ENCODE results near the gene HS6ST3.

The HS6ST3 gene

GRCh38 chr13:96844195-96844594, 754.3 kb downstream of the HS6ST3 start:
- Histone ChIP-seq H3K4me1 (ENCODE audit: control insufficient read depth, insufficient read depth, low read length, poor library complexity, severe bottlenecking) (no peaks in the 10 kb centered on the region), H3K9me3 (ENCODE audit: control insufficient read depth, low read length) (no peaks in the 10 kb centered on the region), H3K4me3 (ENCODE audit: extremely low read depth, insufficient read depth, low read length, poor library complexity, severe bottlenecking) (no peak overlapping the region), H3K27ac (ENCODE audit: low read depth, low read length, severe bottlenecking) (no peak overlapping the region), H3K36me3 (ENCODE audit: control insufficient read depth, insufficient read depth, low read length) (no peaks in the 10 kb centered on the region)

DNA sequence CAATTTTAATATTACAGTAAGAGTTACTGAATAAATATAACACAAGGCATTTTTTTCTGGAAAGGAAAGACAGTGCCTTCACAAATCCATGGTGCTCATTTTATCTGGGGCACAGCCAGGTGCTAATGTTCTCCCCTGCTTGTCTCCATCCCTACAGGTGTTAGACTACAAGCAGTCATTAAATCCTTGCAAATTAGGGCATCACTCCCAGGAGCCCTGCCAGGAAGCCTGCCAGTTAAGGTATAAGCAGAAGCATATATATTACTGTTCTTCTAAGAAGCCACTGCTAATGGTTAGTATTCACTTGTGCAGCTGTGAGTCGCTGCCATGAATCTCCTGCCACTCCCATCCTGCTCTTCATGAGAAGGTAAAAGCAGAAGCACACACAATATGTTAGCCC, 754.7 kb downstream of the HS6ST3 start:
- Histone ChIP-seq H3K9me3 (ENCODE audit: control insufficient read depth, low read length) (no peaks in the 10 kb centered on the region), H3K36me3 (ENCODE audit: control insufficient read depth, insufficient read depth, low read length) (no peaks in the 10 kb centered on the region), H3K4me3 (ENCODE audit: extremely low read depth, insufficient read depth, low read length, poor library complexity, severe bottlenecking) (no peak overlapping the region), H3K27ac (ENCODE audit: low read depth, low read length, severe bottlenecking) (no peak overlapping the region), H3K4me1 (ENCODE audit: control insufficient read depth, insufficient read depth, low read length, poor library complexity, severe bottlenecking) (no peaks in the 10 kb centered on the region)
- 80 to 89% methylated on average over 1 of the region's 1 CpG for WGBS, 2 experiments (ENCODE audit: insufficient coverage in 2 of 2)

- H3K4me1 ChIP-seq (ENCODE audit: control insufficient read depth, insufficient read depth, low read length, poor library complexity, severe bottlenecking), result no peaks in the 10 kb centered on the region
- WGBS, 2 experiments (ENCODE audit: insufficient coverage in 2 of 2), result 92 to 95% methylated on average over 4 to 5 of the region's 6 CpGs
- no peaks in the 10 kb centered on the region for H3K9me3 ChIP-seq (ENCODE audit: control insufficient read depth, low read length)
- no peak overlapping the region for H3K27ac ChIP-seq (ENCODE audit: low read depth, low read length, severe bottlenecking)
- H3K36me3 ChIP-seq (ENCODE audit: control insufficient read depth, insufficient read depth, low read length), result no peaks in the 10 kb centered on the region
- no peak overlapping the region for H3K4me3 ChIP-seq (ENCODE audit: extremely low read depth, insufficient read depth, low read length, poor library complexity, severe bottlenecking)
Observed at GRCh38 chr13:96848286-96848685, 758.4 kb downstream of the HS6ST3 start.

DNA sequence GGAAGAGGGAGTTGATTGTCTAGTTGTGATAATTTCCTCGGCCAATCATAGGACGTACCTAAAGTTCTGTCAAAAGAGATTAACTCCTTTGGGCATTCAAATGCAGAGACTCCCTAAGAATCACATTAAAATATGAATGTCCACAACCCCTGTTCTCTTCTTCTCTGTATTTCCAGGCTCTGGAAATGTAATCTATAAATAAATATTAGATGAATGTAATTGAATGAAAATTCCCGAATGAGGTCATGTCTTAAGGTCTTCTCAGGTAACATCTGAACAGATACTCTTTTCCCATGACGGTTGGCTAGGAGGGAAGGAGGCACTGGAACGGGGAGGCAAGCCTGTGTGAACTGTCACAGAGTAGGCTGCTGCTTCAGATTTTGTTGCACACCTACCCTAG, 759.2 kb downstream of the HS6ST3 start:
- H3K9me3 ChIP-seq (ENCODE audit: control insufficient read depth, low read length), result no peaks in the 10 kb centered on the region
- no peak overlapping the region for H3K4me3 ChIP-seq (ENCODE audit: extremely low read depth, insufficient read depth, low read length, poor library complexity, severe bottlenecking)
- H3K36me3 ChIP-seq (ENCODE audit: control insufficient read depth, insufficient read depth, low read length), result no peaks in the 10 kb centered on the region
- no peak overlapping the region for H3K27ac ChIP-seq (ENCODE audit: low read depth, low read length, severe bottlenecking)
- no CpG with 5 or more reads among the region's 5 CpGs for WGBS, 2 experiments (ENCODE audit: insufficient coverage in 2 of 2)
- no peaks in the 10 kb centered on the region for H3K4me1 ChIP-seq (ENCODE audit: control insufficient read depth, insufficient read depth, low read length, poor library complexity, severe bottlenecking)

GRCh38 chr13:96850538-96851145, 760.7 kb downstream of the HS6ST3 start:
- Histone ChIP-seq H3K9me3 (ENCODE audit: control insufficient read depth, low read length) (no peaks in the 10 kb centered on the region), H3K36me3 (ENCODE audit: control insufficient read depth, insufficient read depth, low read length) (no peaks in the 10 kb centered on the region), H3K27ac (ENCODE audit: low read depth, low read length, severe bottlenecking) (no peak overlapping the region), H3K4me3 (ENCODE audit: extremely low read depth, insufficient read depth, low read length, poor library complexity, severe bottlenecking) (no peak overlapping the region), H3K4me1 (ENCODE audit: control insufficient read depth, insufficient read depth, low read length, poor library complexity, severe bottlenecking) (no peaks in the 10 kb centered on the region)
- 92 to 97% methylated on average over 5 to 9 of the region's 10 CpGs for WGBS, 2 experiments (ENCODE audit: insufficient coverage in 2 of 2)

DNA sequence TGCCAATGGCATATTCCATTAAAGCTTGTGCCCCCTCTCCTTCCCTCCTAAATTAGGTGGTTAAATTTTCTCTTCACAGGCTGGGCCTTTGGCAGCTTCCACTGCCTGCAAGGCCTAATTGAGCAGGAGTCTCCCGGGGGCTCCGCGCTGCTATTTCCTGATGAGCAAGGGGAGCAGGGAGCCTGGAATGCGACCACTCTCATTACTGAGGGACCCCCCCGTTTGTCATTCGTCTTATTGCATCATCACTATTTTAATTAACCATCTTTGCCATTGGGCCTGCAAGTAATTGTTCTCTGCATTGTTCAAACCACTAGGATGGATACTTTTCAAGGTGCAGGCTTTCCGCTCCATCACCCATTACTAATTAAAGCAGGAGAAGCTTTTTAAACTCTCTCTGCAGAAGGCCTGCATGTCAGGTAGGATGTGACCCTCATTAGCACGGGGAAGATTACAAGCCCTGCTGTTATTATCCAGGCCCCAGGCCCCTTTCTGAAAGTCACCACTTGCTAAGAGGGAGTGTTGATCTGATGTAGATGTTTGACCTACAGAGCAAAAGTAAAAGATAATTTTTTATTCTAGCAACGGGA, 762.0 kb downstream of the HS6ST3 start:
- 76 to 87% methylated on average over 7 to 8 of the region's 9 CpGs for WGBS, 2 experiments (ENCODE audit: insufficient coverage in 2 of 2)
- Histone ChIP-seq H3K27ac (ENCODE audit: low read depth, low read length, severe bottlenecking) (no peak overlapping the region), H3K9me3 (ENCODE audit: control insufficient read depth, low read length) (no peaks in the 10 kb centered on the region), H3K36me3 (ENCODE audit: control insufficient read depth, insufficient read depth, low read length) (no peaks in the 10 kb centered on the region), H3K4me1 (ENCODE audit: control insufficient read depth, insufficient read depth, low read length, poor library complexity, severe bottlenecking) (no peaks in the 10 kb centered on the region), H3K4me3 (ENCODE audit: extremely low read depth, insufficient read depth, low read length, poor library complexity, severe bottlenecking) (no peak overlapping the region)

GRCh38 chr13:96858133-96858826, 768.4 kb downstream of the HS6ST3 start:
- H3K9me3 ChIP-seq (ENCODE audit: control insufficient read depth, low read length), result no peaks in the 10 kb centered on the region
- no peak overlapping the region for H3K4me3 ChIP-seq (ENCODE audit: extremely low read depth, insufficient read depth, low read length, poor library complexity, severe bottlenecking)
- H3K36me3 ChIP-seq (ENCODE audit: control insufficient read depth, insufficient read depth, low read length), result no peaks in the 10 kb centered on the region
- H3K4me1 ChIP-seq (ENCODE audit: control insufficient read depth, insufficient read depth, low read length, poor library complexity, severe bottlenecking), result no peaks in the 10 kb centered on the region
- 100% methylated on average over 1 of the region's 1 CpG; no CpG with 5 or more reads in 1 of the 2 experiments for WGBS, 2 experiments (ENCODE audit: insufficient coverage in 2 of 2)
- no peak overlapping the region for H3K27ac ChIP-seq (ENCODE audit: low read depth, low read length, severe bottlenecking)

DNA sequence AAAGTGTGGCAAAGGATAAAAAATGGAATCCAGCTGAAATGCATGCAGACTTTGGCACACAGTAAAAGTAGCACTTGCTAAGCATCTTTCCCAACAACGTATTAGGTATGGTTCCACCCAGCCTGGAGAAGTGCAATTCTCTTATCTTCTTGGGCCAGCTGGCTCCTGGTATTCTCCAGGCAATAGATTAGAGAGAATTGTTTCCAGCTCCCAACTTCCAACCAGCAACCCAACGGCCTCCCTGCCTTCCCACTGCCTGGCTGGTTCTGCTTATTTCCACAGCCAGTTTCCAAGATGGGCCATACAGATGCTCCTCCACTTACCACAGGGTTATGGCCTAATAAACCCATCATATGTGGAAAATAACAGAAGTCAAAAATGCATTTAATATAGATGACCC, 771.0 kb downstream of the HS6ST3 start:
- H3K36me3 ChIP-seq (ENCODE audit: control insufficient read depth, insufficient read depth, low read length), result no peaks in the 10 kb centered on the region
- H3K27ac ChIP-seq (ENCODE audit: low read depth, low read length, severe bottlenecking), result no peak overlapping the region
- H3K4me1 ChIP-seq (ENCODE audit: control insufficient read depth, insufficient read depth, low read length, poor library complexity, severe bottlenecking), result no peaks in the 10 kb centered on the region
- no peak overlapping the region for H3K4me3 ChIP-seq (ENCODE audit: extremely low read depth, insufficient read depth, low read length, poor library complexity, severe bottlenecking)
- H3K9me3 ChIP-seq (ENCODE audit: control insufficient read depth, low read length), result no peaks in the 10 kb centered on the region
- 71 to 77% methylated on average over 1 to 2 of the region's 2 CpGs for WGBS, 2 experiments (ENCODE audit: insufficient coverage in 2 of 2)

DNA sequence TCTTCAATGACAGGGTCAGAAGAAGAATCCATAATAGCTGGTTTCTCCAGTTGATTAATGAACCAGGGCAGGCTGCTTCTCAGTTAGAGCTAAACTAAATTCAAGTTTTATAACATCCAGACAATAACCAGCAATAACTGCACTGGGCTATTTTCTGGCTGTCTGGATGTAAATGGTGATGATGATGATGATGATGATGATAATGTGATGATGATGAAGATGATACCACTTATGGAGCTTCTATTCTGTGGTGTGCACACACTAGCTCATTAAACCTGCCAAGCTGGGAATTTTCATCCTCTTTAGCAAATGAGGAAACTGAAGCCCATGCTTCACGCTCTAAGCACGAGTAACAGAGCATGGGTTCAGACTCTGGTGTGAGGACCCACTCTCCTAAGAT, 772.2 kb downstream of the HS6ST3 start:
- H3K27ac ChIP-seq (ENCODE audit: low read depth, low read length, severe bottlenecking), result no peak overlapping the region
- WGBS, 2 experiments (ENCODE audit: insufficient coverage in 2 of 2), result 90 to 93% methylated on average over 2 of the region's 2 CpGs
- H3K4me1 ChIP-seq (ENCODE audit: control insufficient read depth, insufficient read depth, low read length, poor library complexity, severe bottlenecking), result no peaks in the 10 kb centered on the region
- H3K9me3 ChIP-seq (ENCODE audit: control insufficient read depth, low read length), result no peaks in the 10 kb centered on the region
- H3K4me3 ChIP-seq (ENCODE audit: extremely low read depth, insufficient read depth, low read length, poor library complexity, severe bottlenecking), result no peak overlapping the region
- no peaks in the 10 kb centered on the region for H3K36me3 ChIP-seq (ENCODE audit: control insufficient read depth, insufficient read depth, low read length)

- Histone ChIP-seq H3K27ac (ENCODE audit: low read depth, low read length, severe bottlenecking) (no peak overlapping the region), H3K4me1 (ENCODE audit: control insufficient read depth, insufficient read depth, low read length, poor library complexity, severe bottlenecking) (no peaks in the 10 kb centered on the region), H3K9me3 (ENCODE audit: control insufficient read depth, low read length) (no peaks in the 10 kb centered on the region), H3K36me3 (ENCODE audit: control insufficient read depth, insufficient read depth, low read length) (no peaks in the 10 kb centered on the region), H3K4me3 (ENCODE audit: extremely low read depth, insufficient read depth, low read length, poor library complexity, severe bottlenecking) (no peak overlapping the region)
- WGBS, 2 experiments (ENCODE audit: insufficient coverage in 2 of 2), result no CpG with 5 or more reads among the region's 1 CpG
Observed at GRCh38 chr13:96862999-96863398, 773.1 kb downstream of the HS6ST3 start.

GRCh38 chr13:96871469-96871868, 781.6 kb downstream of the HS6ST3 start:
- Histone ChIP-seq H3K9me3 (ENCODE audit: control insufficient read depth, low read length) (no peaks in the 10 kb centered on the region), H3K36me3 (ENCODE audit: control insufficient read depth, insufficient read depth, low read length) (no peaks in the 10 kb centered on the region), H3K4me3 (ENCODE audit: extremely low read depth, insufficient read depth, low read length, poor library complexity, severe bottlenecking) (no peak overlapping the region), H3K4me1 (ENCODE audit: control insufficient read depth, insufficient read depth, low read length, poor library complexity, severe bottlenecking) (no peaks in the 10 kb centered on the region), H3K27ac (ENCODE audit: low read depth, low read length, severe bottlenecking) (no peak overlapping the region)
- 60 to 65% methylated on average over 1 to 2 of the region's 2 CpGs for WGBS, 2 experiments (ENCODE audit: insufficient coverage in 2 of 2)

All from mesodermal cell (in vitro differentiated cells).